Measurements from ENCODE around the gene KLHDC1. TPM values are rescaled to one million over a fixed set of nuclear protein-coding genes. Genes with fewer than 3 reads are reported as not detected.
"Not testable (repeated sequence)": the region's sequence is repeated elsewhere in the genome, so short reads cannot be mapped to it uniquely, and the experiment has no call there.

Gene KLHDC1, protein sequence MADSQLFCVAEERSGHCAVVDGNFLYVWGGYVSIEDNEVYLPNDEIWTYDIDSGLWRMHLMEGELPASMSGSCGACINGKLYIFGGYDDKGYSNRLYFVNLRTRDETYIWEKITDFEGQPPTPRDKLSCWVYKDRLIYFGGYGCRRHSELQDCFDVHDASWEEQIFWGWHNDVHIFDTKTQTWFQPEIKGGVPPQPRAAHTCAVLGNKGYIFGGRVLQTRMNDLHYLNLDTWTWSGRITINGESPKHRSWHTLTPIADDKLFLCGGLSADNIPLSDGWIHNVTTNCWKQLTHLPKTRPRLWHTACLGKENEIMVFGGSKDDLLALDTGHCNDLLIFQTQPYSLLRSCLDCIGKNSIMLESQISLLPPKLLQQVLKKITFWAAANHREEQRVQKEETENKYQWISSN
- total RNA-seq = 0.78 and 0.96 TPM in 2 replicates

DNA sequence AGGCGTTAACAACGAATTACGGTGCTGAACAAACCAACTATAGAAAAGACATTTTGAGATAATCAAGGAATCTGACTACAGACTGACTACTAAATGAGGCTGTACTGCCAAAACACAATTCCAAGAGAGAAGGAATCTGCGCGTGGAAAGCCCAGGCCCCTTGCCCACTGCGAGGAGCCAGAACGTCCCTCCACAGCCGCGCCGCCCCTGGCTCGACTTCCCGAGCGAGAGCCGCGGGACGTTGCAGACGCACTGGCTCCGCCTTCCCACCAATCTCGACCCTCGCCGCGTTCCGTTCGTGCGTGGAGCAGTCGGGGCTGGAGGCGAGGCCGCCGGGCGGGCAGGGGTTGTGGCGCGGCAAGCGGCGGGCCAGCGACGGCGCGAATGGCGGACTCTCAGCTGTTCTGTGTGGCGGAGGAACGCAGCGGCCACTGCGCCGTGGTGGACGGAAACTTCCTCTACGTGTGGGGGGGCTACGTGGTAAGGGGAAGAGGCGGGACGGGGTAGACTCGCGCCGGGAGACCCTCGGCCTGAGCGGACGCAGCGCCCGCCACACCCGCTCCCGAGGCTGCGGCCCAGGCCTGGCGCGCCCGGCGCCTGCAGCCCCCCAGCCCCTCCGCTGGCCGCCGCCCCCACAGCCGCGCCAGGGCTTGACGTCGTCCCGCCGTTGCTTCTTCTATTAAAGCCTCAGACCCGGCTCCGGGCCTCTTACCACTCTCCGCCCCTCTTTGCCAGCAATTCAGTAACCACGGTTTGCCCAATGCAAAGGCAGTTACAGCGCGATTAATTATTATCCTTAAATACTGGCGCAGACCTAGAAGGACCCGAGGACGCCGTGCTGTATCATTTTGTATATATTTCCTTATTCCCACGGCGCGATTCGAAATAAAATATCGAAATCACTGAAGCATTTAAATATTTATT lies at the start of gene KLHDC1:
KLHDC1 (plus strand) TSS at position 310 of the 924 bp plus-strand sequence; CDS start at position 385, 75 bp downstream.
- H3K36me3 Mint-ChIP-seq (ENCODE audit: low read depth) = no peaks in the 10 kb centered on the region
- peak within 1 kb of the TSS; percentile 84 for H3K27ac Mint-ChIP-seq
- no peaks in the 10 kb centered on the region for H3K9me3 Mint-ChIP-seq
- H3K27me3 Mint-ChIP-seq (ENCODE audit: low read depth) = no peaks in the 10 kb centered on the region
- peak within 1 kb of the TSS; percentile 84 for H3K4me3 Mint-ChIP-seq (ENCODE audit: low read depth)
- intact Hi-C loops (cut with micrococcal nuclease) = loop anchor here (1.0 to 5.0 kb wide), 4 partner anchors 58 to 619 kb away; partner anchors contain the start of genes DMAC2L, DNAAF2, L2HGDH and RPS29
- H3K4me1 Mint-ChIP-seq (ENCODE audit: low read depth) = peaks cover 30% of the 10 kb centered on the region
- peak; percentile 68 for DNase-seq (ENCODE audit: low spot score)

DNA sequence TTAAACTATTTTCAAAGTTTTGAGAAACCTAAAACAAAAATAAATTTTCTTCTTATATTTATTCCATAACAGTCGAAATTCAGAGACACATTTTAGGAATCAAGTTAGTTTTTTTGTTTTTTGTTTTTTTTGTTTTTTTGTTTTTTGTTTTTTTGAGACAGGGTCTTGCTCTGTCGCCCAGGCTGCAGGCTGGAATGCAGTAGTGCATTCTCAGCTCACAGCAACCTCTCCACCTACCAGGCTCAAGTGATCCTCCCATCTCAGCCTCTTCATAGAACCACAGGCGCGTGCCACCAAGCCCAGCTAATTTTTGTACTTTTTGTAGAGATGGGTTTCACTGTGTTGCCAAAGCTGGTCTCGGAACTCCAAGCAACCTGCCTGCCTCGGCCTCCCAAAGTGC lies 39.4 kb upstream of the KLHDC1 start:
- DNase-seq (ENCODE audit: low spot score) = no peak
- Mint-ChIP-seq H3K36me3 (ENCODE audit: low read depth) (peaks cover 15% of the 10 kb centered on the region), H3K9me3 (no peaks in the 10 kb centered on the region), H3K4me1 (ENCODE audit: low read depth) (no peaks in the 10 kb centered on the region), H3K27ac (no peak overlapping the region), H3K4me3 (ENCODE audit: low read depth) (no peak overlapping the region), H3K27me3 (ENCODE audit: low read depth) (no peaks in the 10 kb centered on the region)
- intact Hi-C loops (cut with micrococcal nuclease) = no loop called here

DNA sequence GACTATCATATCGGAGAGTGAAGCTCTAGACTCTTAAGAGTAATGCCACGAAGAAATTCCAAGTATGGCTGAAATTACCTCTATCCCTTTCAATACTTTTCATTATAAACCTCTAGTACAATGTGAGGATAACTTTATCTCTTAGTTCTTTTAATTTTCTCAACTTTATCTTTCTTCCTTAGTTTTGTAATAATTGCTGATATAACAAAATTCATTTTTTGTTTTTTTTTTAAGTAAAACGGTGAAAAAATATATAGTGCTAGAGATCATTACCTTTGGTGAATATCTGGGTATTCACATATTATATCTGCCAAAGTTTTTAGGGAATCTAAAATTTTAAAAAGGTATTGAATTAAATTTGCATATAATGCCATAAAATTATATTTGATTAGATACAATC lies 38.4 kb upstream of the KLHDC1 start:
- Mint-ChIP-seq H3K36me3 (ENCODE audit: low read depth) (peaks cover 15% of the 10 kb centered on the region), H3K4me3 (ENCODE audit: low read depth) (no peak overlapping the region), H3K9me3 (no peaks in the 10 kb centered on the region), H3K27me3 (ENCODE audit: low read depth) (no peaks in the 10 kb centered on the region), H3K4me1 (ENCODE audit: low read depth) (no peaks in the 10 kb centered on the region), H3K27ac (no peak overlapping the region)
- intact Hi-C loops (cut with micrococcal nuclease) = no loop called here
- DNase-seq (ENCODE audit: low spot score) = no peak

DNA sequence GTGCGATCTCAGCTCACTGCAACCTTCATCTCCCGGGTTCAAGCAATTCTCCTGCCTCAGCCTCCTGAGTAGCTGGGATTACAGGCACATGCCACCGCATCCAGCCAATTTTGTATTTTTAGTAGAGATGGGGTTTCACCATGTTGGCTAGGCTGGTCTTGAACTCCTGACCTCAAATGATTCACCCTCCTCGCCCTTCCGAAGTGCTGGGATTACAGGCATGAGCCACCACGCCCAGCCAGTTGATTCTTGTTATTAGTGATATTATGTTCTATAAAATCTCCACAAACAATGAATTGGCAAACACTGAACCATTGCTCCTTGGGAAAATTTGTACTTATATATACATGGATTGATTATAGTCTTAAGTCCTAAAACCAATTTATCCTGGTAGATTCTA lies 35.4 kb upstream of the KLHDC1 start:
- DNase-seq (ENCODE audit: low spot score); H3K4me1 Mint-ChIP-seq (ENCODE audit: low read depth); H3K4me3 Mint-ChIP-seq (ENCODE audit: low read depth); H3K27me3 Mint-ChIP-seq (ENCODE audit: low read depth); intact Hi-C loops (cut with micrococcal nuclease); H3K27ac Mint-ChIP-seq; H3K9me3 Mint-ChIP-seq: not testable (repeated sequence)
- H3K36me3 Mint-ChIP-seq (ENCODE audit: low read depth) = peaks cover 17% of the 10 kb centered on the region

DNA sequence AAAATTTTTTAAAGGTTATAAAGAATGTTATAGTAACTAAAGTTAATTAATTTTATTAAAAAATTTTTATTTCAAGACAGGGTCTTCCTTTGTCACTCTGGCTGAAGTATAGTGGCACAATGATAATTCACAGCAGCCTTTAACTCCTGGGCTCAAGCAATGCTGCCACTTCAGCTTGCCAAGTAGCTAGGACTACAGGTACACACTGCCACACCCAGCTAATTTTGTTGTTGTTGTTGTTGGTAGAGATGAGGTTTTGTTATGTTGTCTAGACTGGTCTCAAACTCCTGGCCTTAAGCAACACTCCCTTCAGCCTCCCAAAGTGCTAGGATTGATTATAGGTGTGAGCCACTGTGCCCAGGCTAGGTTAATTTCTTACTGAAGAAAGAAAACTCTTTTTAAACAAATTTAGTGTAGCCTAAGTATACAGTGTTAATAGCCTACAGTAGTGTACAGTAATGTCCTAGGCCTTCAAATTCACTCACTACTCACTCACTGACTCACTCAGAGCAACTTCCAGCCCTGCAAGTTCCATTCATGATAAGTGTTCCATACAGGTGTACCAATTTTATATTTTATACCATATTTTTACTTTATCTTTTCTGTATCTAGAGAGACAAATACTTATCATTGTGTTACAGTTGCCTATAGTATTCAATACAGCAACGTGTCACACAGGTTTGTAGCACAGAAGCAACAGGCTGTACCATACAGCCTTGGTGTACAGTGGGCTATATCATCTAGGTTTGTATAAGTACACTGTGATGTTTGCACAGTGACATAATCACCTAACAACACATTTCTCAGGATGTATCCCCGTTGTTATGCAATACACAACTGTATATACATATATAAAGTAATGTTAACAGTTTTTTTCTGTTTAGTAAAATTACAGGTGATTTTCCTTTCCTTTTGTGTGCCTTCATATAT lies 33.1 kb upstream of the KLHDC1 start:
- no peaks in the 10 kb centered on the region for H3K9me3 Mint-ChIP-seq

DNA sequence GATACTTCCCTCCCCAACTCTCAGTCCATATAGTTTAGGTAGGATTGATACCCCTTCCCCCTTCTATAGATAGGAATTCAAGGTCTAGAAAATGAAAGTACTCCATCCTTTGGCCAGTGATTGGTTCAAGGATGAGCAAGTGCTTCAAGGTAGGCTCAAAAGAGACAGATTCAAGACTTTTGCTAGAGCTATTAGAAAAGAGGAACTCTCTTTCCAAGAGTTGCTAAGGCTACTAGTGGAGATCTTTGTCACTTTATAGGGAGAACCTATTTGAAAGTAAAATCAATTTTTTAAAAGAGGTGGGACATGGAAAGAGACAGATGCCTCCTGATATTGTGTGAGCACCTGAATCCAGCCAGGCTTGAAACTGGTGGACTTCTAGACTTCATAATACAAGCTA lies 22.4 kb upstream of the KLHDC1 start:
- intact Hi-C loops (cut with micrococcal nuclease) = no loop called here
- DNase-seq (ENCODE audit: low spot score) = no peak
- Mint-ChIP-seq H3K4me3 (ENCODE audit: low read depth) (no peak overlapping the region), H3K9me3 (no peaks in the 10 kb centered on the region), H3K27ac (no peak overlapping the region), H3K36me3 (ENCODE audit: low read depth) (peaks cover 59% of the 10 kb centered on the region), H3K4me1 (ENCODE audit: low read depth) (no peaks in the 10 kb centered on the region), H3K27me3 (ENCODE audit: low read depth) (no peaks in the 10 kb centered on the region)

More for the DNA sequence above, 33.1 kb upstream of the KLHDC1 start:
- H3K27me3 Mint-ChIP-seq (ENCODE audit: low read depth) = no peaks in the 10 kb centered on the region
- no peak overlapping the region for H3K4me3 Mint-ChIP-seq (ENCODE audit: low read depth)
- no peak overlapping the region for H3K27ac Mint-ChIP-seq
- H3K4me1 Mint-ChIP-seq (ENCODE audit: low read depth) = peaks cover 3% of the 10 kb centered on the region
- intact Hi-C loops (cut with micrococcal nuclease) = no loop called here
- DNase-seq (ENCODE audit: low spot score) = no peak
- H3K36me3 Mint-ChIP-seq (ENCODE audit: low read depth) = peaks cover 22% of the 10 kb centered on the region

DNA sequence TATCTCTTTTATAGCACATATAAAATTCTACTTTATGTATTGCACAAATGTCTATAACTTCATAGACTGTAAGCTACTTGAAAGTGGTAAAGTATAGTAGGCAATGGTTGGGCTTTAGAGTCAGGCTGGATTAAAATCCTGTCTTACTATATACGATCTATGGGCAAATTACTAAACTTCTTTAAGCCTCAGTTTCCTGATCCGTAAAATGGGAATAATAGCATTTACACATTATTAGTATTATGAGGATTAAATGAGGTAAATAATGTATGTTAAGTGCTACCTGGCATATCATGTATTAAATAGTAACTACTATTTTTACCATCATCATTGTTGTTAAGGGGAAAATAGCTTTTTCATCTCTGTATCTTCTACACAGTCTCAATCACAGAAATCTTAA lies 19.3 kb upstream of the KLHDC1 start:
- H3K27ac Mint-ChIP-seq = no peak overlapping the region

DNA sequence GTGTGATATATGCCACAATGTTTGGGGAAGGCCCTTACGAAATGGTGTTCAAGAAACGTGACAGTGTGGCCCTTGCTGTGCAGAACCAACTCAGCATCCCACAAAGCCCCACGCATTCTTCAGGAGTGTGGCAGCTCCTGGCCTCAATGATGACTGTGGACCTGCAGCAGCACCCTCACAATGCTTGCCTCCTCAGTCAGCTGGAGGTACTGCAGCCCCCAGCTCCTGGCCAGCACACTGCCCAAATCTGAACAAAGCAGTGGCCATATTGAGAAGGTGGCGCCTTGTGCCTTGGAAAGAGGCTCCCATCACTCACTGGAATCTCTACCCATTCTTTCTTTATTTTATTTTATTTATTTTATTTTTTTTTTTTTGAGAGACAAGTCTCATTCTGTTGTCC lies 15.3 kb upstream of the KLHDC1 start:
- Mint-ChIP-seq H3K27ac (no peak overlapping the region), H3K4me3 (ENCODE audit: low read depth) (no peak overlapping the region), H3K4me1 (ENCODE audit: low read depth) (peaks cover 8% of the 10 kb centered on the region), H3K9me3 (no peaks in the 10 kb centered on the region), H3K27me3 (ENCODE audit: low read depth) (no peaks in the 10 kb centered on the region), H3K36me3 (ENCODE audit: low read depth) (peaks cover 65% of the 10 kb centered on the region)
- intact Hi-C loops (cut with micrococcal nuclease) = no loop called here
- no peak for DNase-seq (ENCODE audit: low spot score)

More for the DNA sequence above, 19.3 kb upstream of the KLHDC1 start:
- H3K4me1 Mint-ChIP-seq (ENCODE audit: low read depth) = no peaks in the 10 kb centered on the region
- H3K9me3 Mint-ChIP-seq = no peaks in the 10 kb centered on the region
- H3K4me3 Mint-ChIP-seq (ENCODE audit: low read depth) = no peak overlapping the region
- no peak for DNase-seq (ENCODE audit: low spot score)
- H3K36me3 Mint-ChIP-seq (ENCODE audit: low read depth) = peaks cover 61% of the 10 kb centered on the region
- no peaks in the 10 kb centered on the region for H3K27me3 Mint-ChIP-seq (ENCODE audit: low read depth)
- intact Hi-C loops (cut with micrococcal nuclease) = no loop called here

DNA sequence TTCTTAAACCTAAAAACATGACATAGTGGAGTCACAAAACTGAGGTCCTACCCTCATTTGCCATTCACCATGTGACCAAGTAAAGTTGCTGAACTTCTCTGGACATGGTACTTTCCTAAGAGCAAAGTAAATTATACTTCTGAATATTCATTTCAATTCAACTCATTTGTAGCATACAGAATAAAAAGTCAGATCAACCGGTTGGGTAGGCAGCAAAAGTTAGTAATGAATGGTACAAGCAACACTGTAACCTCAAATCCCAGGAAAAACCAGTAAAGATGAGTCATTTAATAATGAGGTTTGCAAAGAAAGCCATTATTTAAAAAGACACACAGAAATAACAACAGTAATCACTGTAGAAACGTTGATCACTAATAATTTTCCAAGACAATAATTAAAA lies 13.6 kb upstream of the KLHDC1 start:
- H3K36me3 Mint-ChIP-seq (ENCODE audit: low read depth) = peaks cover 59% of the 10 kb centered on the region
- intact Hi-C loops (cut with micrococcal nuclease) = loop anchor here (1.0 kb wide), 1 partner anchor 8 kb away; no protein-coding TSS in a partner anchor

DNA sequence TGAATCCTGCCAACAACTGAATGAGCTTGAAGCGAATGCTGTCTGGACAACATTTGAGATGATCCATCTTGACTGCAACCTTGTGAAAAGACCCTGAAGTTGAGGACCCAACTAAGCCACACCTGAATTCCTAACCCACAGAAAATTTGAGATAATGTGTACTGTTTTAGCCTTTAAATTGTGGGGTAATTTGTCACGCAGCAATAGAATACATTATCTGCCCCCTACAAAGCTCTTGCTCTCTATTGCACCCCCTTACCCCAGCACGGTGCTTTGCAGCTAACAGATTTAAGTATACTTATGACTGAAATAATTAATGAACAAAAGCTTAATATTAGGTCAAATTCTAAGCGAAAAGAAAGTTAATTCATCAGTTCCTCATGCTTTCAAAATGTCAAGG lies 6.5 kb upstream of the KLHDC1 start:
- Mint-ChIP-seq H3K27ac (peak overlapping the region; percentile 9), H3K27me3 (ENCODE audit: low read depth) (no peaks in the 10 kb centered on the region), H3K4me3 (ENCODE audit: low read depth) (peak overlapping the region; percentile 90), H3K36me3 (ENCODE audit: low read depth) (peaks cover 28% of the 10 kb centered on the region), H3K4me1 (ENCODE audit: low read depth) (peaks cover 36% of the 10 kb centered on the region), H3K9me3 (no peaks in the 10 kb centered on the region)
- intact Hi-C loops (cut with micrococcal nuclease) = loop anchor here (5.0 kb wide), 1 partner anchor 176 kb away; no protein-coding TSS in a partner anchor
- DNase-seq (ENCODE audit: low spot score) = no peak

More for the DNA sequence above, 13.6 kb upstream of the KLHDC1 start:
- no peaks in the 10 kb centered on the region for H3K9me3 Mint-ChIP-seq
- no peak for DNase-seq (ENCODE audit: low spot score)
- peak overlapping the region; percentile 42 for H3K27ac Mint-ChIP-seq
- H3K4me1 Mint-ChIP-seq (ENCODE audit: low read depth) = peaks cover 12% of the 10 kb centered on the region
- no peak overlapping the region for H3K4me3 Mint-ChIP-seq (ENCODE audit: low read depth)
- no peaks in the 10 kb centered on the region for H3K27me3 Mint-ChIP-seq (ENCODE audit: low read depth)

DNA sequence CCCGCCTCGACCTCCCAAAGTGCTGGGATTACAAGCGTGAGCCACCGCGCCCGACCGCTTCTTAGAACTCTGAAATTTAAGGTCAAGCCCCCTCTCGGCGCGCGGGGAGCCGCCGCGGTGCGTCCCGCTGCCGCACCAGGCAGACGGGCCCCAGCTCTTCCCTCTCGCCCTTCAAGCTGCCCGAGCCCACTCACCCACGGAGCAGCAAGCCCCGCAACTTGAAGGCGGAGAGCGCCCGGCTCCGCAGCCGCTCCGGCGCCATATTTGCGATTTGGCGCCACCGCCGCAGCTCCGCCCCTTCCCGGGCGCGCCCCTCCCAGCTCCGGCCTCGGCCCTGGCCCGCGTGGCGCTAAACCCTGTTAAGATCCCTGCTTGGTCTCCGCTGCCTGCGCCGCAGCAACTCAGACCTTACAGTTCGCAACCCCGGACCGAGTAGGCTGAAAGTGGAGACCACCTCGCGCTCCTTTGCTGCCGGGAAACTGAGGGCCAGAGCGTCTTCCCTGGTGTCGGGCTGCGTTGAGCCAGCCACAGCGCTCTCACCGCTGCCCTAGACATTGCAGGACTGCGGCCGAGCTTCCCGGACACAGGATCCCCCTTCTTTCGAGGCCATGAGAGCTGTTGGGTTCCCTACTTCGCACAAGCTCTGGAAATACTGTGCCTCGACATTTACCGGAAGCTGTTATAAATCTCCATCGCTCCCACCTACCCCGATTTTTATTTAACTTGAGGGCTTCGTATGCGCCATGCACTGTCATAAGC lies 4.8 kb upstream of the KLHDC1 start, which contains the start of gene POLE2:
POLE2 (minus strand) TSS at position 273 of the 759 bp plus-strand sequence; CDS start at position 262, 11 bp downstream.
- Mint-ChIP-seq H3K27me3 (ENCODE audit: low read depth) (no peaks in the 10 kb centered on the region), H3K27ac (peak within 1 kb of the TSS; percentile 88), H3K9me3 (no peaks in the 10 kb centered on the region), H3K4me1 (ENCODE audit: low read depth) (peaks cover 49% of the 10 kb centered on the region), H3K4me3 (ENCODE audit: low read depth) (peak within 1 kb of the TSS; percentile 90), H3K36me3 (ENCODE audit: low read depth) (peaks cover 19% of the 10 kb centered on the region)
- peak; percentile 73 for DNase-seq (ENCODE audit: low spot score)
- intact Hi-C loops (cut with micrococcal nuclease) = loop anchor here (1.0 to 5.0 kb wide), 2 partner anchors 9 to 174 kb away; no protein-coding TSS in a partner anchor

Measured in activated T-helper 2 cell treated with anti-CD3 and anti-CD28 coated beads, Interferon-gamma antibody, Interleukin-2, Interleukin-4, amounts not matched to agents 10 μg/mL and 5 μg/mL and 100 μg/mL, durations not matched to agents 14 hours and 24 hours and 36 hours (primary cell).